Measurements from ENCODE around the gene ABHD2. TPM values are rescaled to one million over a fixed set of nuclear protein-coding genes. Genes with fewer than 3 reads are reported as not detected.
"Not testable (repeated sequence)": the region's sequence is repeated elsewhere in the genome, so short reads cannot be mapped to it uniquely, and the experiment has no call there.

Gene ABHD2
- polyA plus RNA-seq, 2 donors: 3.8 to 6.0 TPM

- 75 to 89% methylated on average over 7 of the region's 7 CpGs for WGBS, 2 donors
- Histone ChIP-seq H3K4me1 (ENCODE audit: control insufficient read depth in 2 of 2, insufficient read depth in 2 of 2, low read length in 1 of 2) (peaks cover 0 to 9% of the 10 kb centered on the region in 2 donors), H3K27me3 (ENCODE audit: control insufficient read depth in 1 of 2, insufficient read depth in 2 of 2, low read length in 2 of 2) (no peaks in the 10 kb centered on the region), H3K27ac (ENCODE audit: low read depth in 2 of 2, low read length in 1 of 2) (peak overlapping the region in 1 of 2 donors; percentile 28), H3K9me3 (ENCODE audit: control insufficient read depth in 2 of 2, insufficient read depth in 1 of 2, low read depth in 1 of 2, low read length in 1 of 2) (no peaks in the 10 kb centered on the region), H3K36me3 (ENCODE audit: control insufficient read depth in 2 of 2, insufficient read depth in 2 of 2, low read length in 1 of 2) (peaks cover 3 to 5% of the 10 kb centered on the region in 2 donors), H3K4me3 (ENCODE audit: low read depth in 1 of 2, low read length in 2 of 2) (no peak overlapping the region)
Measured at GRCh38 chr15:89113296-89114024, 25.2 kb downstream of the ABHD2 start.

GRCh38 chr15:89114990-89115389 lies 26.7 kb downstream of the ABHD2 start:
- no peak overlapping the region for H3K4me3 ChIP-seq (ENCODE audit: low read depth in 1 of 2, low read length in 2 of 2)
- H3K9me3 ChIP-seq (ENCODE audit: control insufficient read depth in 2 of 2, insufficient read depth in 1 of 2, low read depth in 1 of 2, low read length in 1 of 2): no peaks in the 10 kb centered on the region
- peak overlapping the region; percentile 1 to 37 for H3K27ac ChIP-seq (ENCODE audit: low read depth in 2 of 2, low read length in 1 of 2)
- 41 to 50% methylated on average over 3 of the region's 3 CpGs for WGBS, 2 donors
- no peaks in the 10 kb centered on the region for H3K27me3 ChIP-seq (ENCODE audit: control insufficient read depth in 1 of 2, insufficient read depth in 2 of 2, low read length in 2 of 2)
- peaks cover 0 to 8% of the 10 kb centered on the region in 2 donors for H3K4me1 ChIP-seq (ENCODE audit: control insufficient read depth in 2 of 2, insufficient read depth in 2 of 2, low read length in 1 of 2)
- peaks cover 3 to 5% of the 10 kb centered on the region in 2 donors for H3K36me3 ChIP-seq (ENCODE audit: control insufficient read depth in 2 of 2, insufficient read depth in 2 of 2, low read length in 1 of 2)

GRCh38 chr15:89115547-89115946 lies 27.3 kb downstream of the ABHD2 start:
- WGBS, 2 donors: 60 to 71% methylated on average over 5 of the region's 5 CpGs
- Histone ChIP-seq H3K36me3 (ENCODE audit: control insufficient read depth in 2 of 2, insufficient read depth in 2 of 2, low read length in 1 of 2) (peaks cover 3 to 5% of the 10 kb centered on the region in 2 donors), H3K9me3 (ENCODE audit: control insufficient read depth in 2 of 2, insufficient read depth in 1 of 2, low read depth in 1 of 2, low read length in 1 of 2) (no peaks in the 10 kb centered on the region), H3K4me3 (ENCODE audit: low read depth in 1 of 2, low read length in 2 of 2) (no peak overlapping the region), H3K27me3 (ENCODE audit: control insufficient read depth in 1 of 2, insufficient read depth in 2 of 2, low read length in 2 of 2) (no peaks in the 10 kb centered on the region), H3K4me1 (ENCODE audit: control insufficient read depth in 2 of 2, insufficient read depth in 2 of 2, low read length in 1 of 2) (peaks cover 0 to 8% of the 10 kb centered on the region in 2 donors), H3K27ac (ENCODE audit: low read depth in 2 of 2, low read length in 1 of 2) (peak overlapping the region; percentile 1 to 54)

GRCh38 chr15:89116404-89116803 lies 28.1 kb downstream of the ABHD2 start:
- Histone ChIP-seq H3K36me3 (ENCODE audit: control insufficient read depth in 2 of 2, insufficient read depth in 2 of 2, low read length in 1 of 2) (peaks cover 3 to 5% of the 10 kb centered on the region in 2 donors), H3K4me1 (ENCODE audit: control insufficient read depth in 2 of 2, insufficient read depth in 2 of 2, low read length in 1 of 2) (peaks cover 0 to 8% of the 10 kb centered on the region in 2 donors)
- WGBS, 2 donors: 71 to 78% methylated on average over 7 of the region's 7 CpGs

GRCh38 chr15:89117790-89118189 lies 29.5 kb downstream of the ABHD2 start:
- H3K27me3 ChIP-seq (ENCODE audit: control insufficient read depth in 1 of 2, insufficient read depth in 2 of 2, low read length in 2 of 2): no peaks in the 10 kb centered on the region
- H3K36me3 ChIP-seq (ENCODE audit: control insufficient read depth in 2 of 2, insufficient read depth in 2 of 2, low read length in 1 of 2): peaks cover 3 to 5% of the 10 kb centered on the region in 2 donors
- H3K4me3 ChIP-seq (ENCODE audit: low read depth in 1 of 2, low read length in 2 of 2): no peak overlapping the region
- 85 to 92% methylated on average over 3 of the region's 3 CpGs for WGBS, 2 donors
- peaks cover 0 to 8% of the 10 kb centered on the region in 2 donors for H3K4me1 ChIP-seq (ENCODE audit: control insufficient read depth in 2 of 2, insufficient read depth in 2 of 2, low read length in 1 of 2)
- H3K27ac ChIP-seq (ENCODE audit: low read depth in 2 of 2, low read length in 1 of 2): no peak overlapping the region
- no peaks in the 10 kb centered on the region for H3K9me3 ChIP-seq (ENCODE audit: control insufficient read depth in 2 of 2, insufficient read depth in 1 of 2, low read depth in 1 of 2, low read length in 1 of 2)

More at GRCh38 chr15:89116404-89116803, 28.1 kb downstream of the ABHD2 start:
- Histone ChIP-seq H3K9me3 (ENCODE audit: control insufficient read depth in 2 of 2, insufficient read depth in 1 of 2, low read depth in 1 of 2, low read length in 1 of 2) (no peaks in the 10 kb centered on the region), H3K27me3 (ENCODE audit: control insufficient read depth in 1 of 2, insufficient read depth in 2 of 2, low read length in 2 of 2) (no peaks in the 10 kb centered on the region), H3K27ac (ENCODE audit: low read depth in 2 of 2, low read length in 1 of 2) (peak overlapping the region; percentile 11 to 61), H3K4me3 (ENCODE audit: low read depth in 1 of 2, low read length in 2 of 2) (no peak overlapping the region)

GRCh38 chr15:89118481-89118989 lies 30.3 kb downstream of the ABHD2 start:
- H3K4me1 ChIP-seq (ENCODE audit: control insufficient read depth in 2 of 2, insufficient read depth in 2 of 2, low read length in 1 of 2): peaks cover 0 to 6% of the 10 kb centered on the region in 2 donors
- no peaks in the 10 kb centered on the region for H3K9me3 ChIP-seq (ENCODE audit: control insufficient read depth in 2 of 2, insufficient read depth in 1 of 2, low read depth in 1 of 2, low read length in 1 of 2)
- peaks cover 3 to 5% of the 10 kb centered on the region in 2 donors for H3K36me3 ChIP-seq (ENCODE audit: control insufficient read depth in 2 of 2, insufficient read depth in 2 of 2, low read length in 1 of 2)
- no peaks in the 10 kb centered on the region for H3K27me3 ChIP-seq (ENCODE audit: control insufficient read depth in 1 of 2, insufficient read depth in 2 of 2, low read length in 2 of 2)
- WGBS, 2 donors: 54 to 62% methylated on average over 2 of the region's 2 CpGs
- peak overlapping the region; percentile 75 to 96 for H3K27ac ChIP-seq (ENCODE audit: low read depth in 2 of 2, low read length in 1 of 2)
- no peak overlapping the region for H3K4me3 ChIP-seq (ENCODE audit: low read depth in 1 of 2, low read length in 2 of 2)

- 24 to 35% methylated on average over 12 of the region's 12 CpGs for WGBS, 2 donors
- Histone ChIP-seq H3K36me3 (ENCODE audit: control insufficient read depth in 2 of 2, insufficient read depth in 2 of 2, low read length in 1 of 2) (peaks cover 3 to 5% of the 10 kb centered on the region in 2 donors), H3K4me1 (ENCODE audit: control insufficient read depth in 2 of 2, insufficient read depth in 2 of 2, low read length in 1 of 2) (peaks cover 0 to 6% of the 10 kb centered on the region in 2 donors), H3K4me3 (ENCODE audit: low read depth in 1 of 2, low read length in 2 of 2) (no peak overlapping the region), H3K27me3 (ENCODE audit: control insufficient read depth in 1 of 2, insufficient read depth in 2 of 2, low read length in 2 of 2) (no peaks in the 10 kb centered on the region), H3K27ac (ENCODE audit: low read depth in 2 of 2, low read length in 1 of 2) (peak overlapping the region; percentile 92 to 96), H3K9me3 (ENCODE audit: control insufficient read depth in 2 of 2, insufficient read depth in 1 of 2, low read depth in 1 of 2, low read length in 1 of 2) (no peaks in the 10 kb centered on the region)
Measured at GRCh38 chr15:89119489-89120478, 31.5 kb downstream of the ABHD2 start.

- H3K36me3 ChIP-seq (ENCODE audit: control insufficient read depth in 2 of 2, insufficient read depth in 2 of 2, low read length in 1 of 2); H3K9me3 ChIP-seq (ENCODE audit: control insufficient read depth in 2 of 2, insufficient read depth in 1 of 2, low read depth in 1 of 2, low read length in 1 of 2); H3K4me3 ChIP-seq (ENCODE audit: low read depth in 1 of 2, low read length in 2 of 2); H3K27me3 ChIP-seq (ENCODE audit: control insufficient read depth in 1 of 2, insufficient read depth in 2 of 2, low read length in 2 of 2); H3K4me1 ChIP-seq (ENCODE audit: control insufficient read depth in 2 of 2, insufficient read depth in 2 of 2, low read length in 1 of 2): not testable (repeated sequence)
- H3K27ac ChIP-seq (ENCODE audit: low read depth in 2 of 2, low read length in 1 of 2): peak overlapping the region; percentile 88 to 94
- 59 to 62% methylated on average over 13 of the region's 13 CpGs for WGBS, 2 donors
Measured at GRCh38 chr15:89120479-89121000, 32.3 kb downstream of the ABHD2 start.

GRCh38 chr15:89121414-89121813 lies 33.2 kb downstream of the ABHD2 start:
- Histone ChIP-seq H3K27ac (ENCODE audit: low read depth in 2 of 2, low read length in 1 of 2) (peak overlapping the region; percentile 88 to 94), H3K4me3 (ENCODE audit: low read depth in 1 of 2, low read length in 2 of 2) (no peak overlapping the region), H3K4me1 (ENCODE audit: control insufficient read depth in 2 of 2, insufficient read depth in 2 of 2, low read length in 1 of 2) (peaks cover 0 to 5% of the 10 kb centered on the region in 2 donors), H3K9me3 (ENCODE audit: control insufficient read depth in 2 of 2, insufficient read depth in 1 of 2, low read depth in 1 of 2, low read length in 1 of 2) (no peaks in the 10 kb centered on the region), H3K27me3 (ENCODE audit: control insufficient read depth in 1 of 2, insufficient read depth in 2 of 2, low read length in 2 of 2) (no peaks in the 10 kb centered on the region), H3K36me3 (ENCODE audit: control insufficient read depth in 2 of 2, insufficient read depth in 2 of 2, low read length in 1 of 2) (peaks cover 0 to under 1% of the 10 kb centered on the region in 2 donors)
- WGBS, 2 donors: 38% methylated on average over 3 of the region's 3 CpGs
